ENCODE measurements around the gene ROBO1. TPM values are rescaled to one million over a fixed set of nuclear protein-coding genes. Genes with fewer than 3 reads are reported as not detected.

Gene ROBO1
- total RNA-seq, 1 donor from 2014 or later: 71.7 TPM

DNA sequence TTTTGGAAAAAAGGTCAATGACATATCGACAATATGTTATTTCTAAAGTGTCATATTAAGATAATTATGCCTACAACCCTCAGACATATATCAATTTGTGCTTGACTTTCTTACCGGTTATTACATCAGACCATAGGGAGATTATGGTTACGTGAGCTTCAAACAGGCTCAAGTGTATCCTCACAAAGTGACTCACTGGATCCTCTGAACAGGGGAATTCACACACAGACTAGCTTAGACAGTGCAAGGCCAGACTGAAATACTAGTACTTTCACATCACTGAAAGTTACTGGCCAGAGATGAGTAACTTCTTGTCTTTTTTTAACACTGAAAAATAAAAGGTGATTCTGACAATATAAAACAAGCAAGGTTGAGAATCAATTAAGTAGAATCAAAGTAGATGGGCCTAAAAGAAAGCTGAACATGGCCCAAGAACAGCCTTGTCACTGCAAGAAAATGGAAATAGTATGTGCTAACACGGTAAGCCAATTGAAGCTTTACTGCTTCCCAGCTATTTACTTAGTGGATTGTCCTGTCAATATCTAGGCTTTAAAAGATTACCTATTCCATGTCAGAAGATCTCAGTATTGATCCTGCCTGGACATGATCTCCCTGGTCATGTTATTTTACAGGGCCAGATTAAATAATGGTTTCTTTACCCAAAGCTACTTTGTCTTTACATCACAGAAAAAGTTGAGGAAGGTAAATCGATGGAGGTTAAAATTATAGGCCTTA is 848.6 kb downstream of the ROBO1 start:
- Mint-ChIP-seq H3K4me1 (ENCODE audit: low read depth, unreplicated experiment) (peaks cover 20% of the 10 kb centered on the region), H3K4me3 (ENCODE audit: unreplicated experiment) (no peak overlapping the region), H3K27ac (ENCODE audit: unreplicated experiment) (peak overlapping the region; percentile 99), H3K36me3 (ENCODE audit: low read depth, unreplicated experiment) (peaks cover 4% of the 10 kb centered on the region), H3K9me3 (ENCODE audit: unreplicated experiment) (peaks cover 4% of the 10 kb centered on the region), H3K27me3 (ENCODE audit: low read depth, unreplicated experiment) (no peaks in the 10 kb centered on the region)
- Histone ChIP-seq H3K36me3 (ENCODE audit: insufficient read depth, low read length) (no peaks in the 10 kb centered on the region), H3K27ac (ENCODE audit: low read depth, low read length) (peak overlapping the region; percentile 45), H3K4me3 (ENCODE audit: insufficient read depth, low read depth, low read length) (no peak overlapping the region), H3K4me1 (ENCODE audit: insufficient read depth, low read length) (peaks cover 5% of the 10 kb centered on the region), H3K9me3 (ENCODE audit: insufficient read depth, low read depth, low read length) (no peaks in the 10 kb centered on the region), H3K79me2 (ENCODE audit: insufficient read depth, low read length) (no peaks in the 10 kb centered on the region), H3K9ac (ENCODE audit: low read length) (no peak overlapping the region), H4K20me1 (ENCODE audit: insufficient read depth, low read length) (no peaks in the 10 kb centered on the region), H3K27me3 (ENCODE audit: insufficient read depth, low read length) (no peaks in the 10 kb centered on the region), H3K4me2 (ENCODE audit: low read length) (no peak overlapping the region), H2AFZ (ENCODE audit: low read depth, low read length) (no peak overlapping the region)
- DNase-seq (ENCODE audit: low read depth) (peak; percentile 91), FAIRE-seq (peak; percentile 70)
- no peak for TF ChIP-seq EZH2 (IDR thresholded peaks at IDR 0.05; ENCODE audit: insufficient read depth, low read length)
- no peak for TF ChIP-seq CTCF (IDR thresholded peaks at IDR 0.05; ENCODE audit: insufficient read depth, low read depth, low read length)

DNA sequence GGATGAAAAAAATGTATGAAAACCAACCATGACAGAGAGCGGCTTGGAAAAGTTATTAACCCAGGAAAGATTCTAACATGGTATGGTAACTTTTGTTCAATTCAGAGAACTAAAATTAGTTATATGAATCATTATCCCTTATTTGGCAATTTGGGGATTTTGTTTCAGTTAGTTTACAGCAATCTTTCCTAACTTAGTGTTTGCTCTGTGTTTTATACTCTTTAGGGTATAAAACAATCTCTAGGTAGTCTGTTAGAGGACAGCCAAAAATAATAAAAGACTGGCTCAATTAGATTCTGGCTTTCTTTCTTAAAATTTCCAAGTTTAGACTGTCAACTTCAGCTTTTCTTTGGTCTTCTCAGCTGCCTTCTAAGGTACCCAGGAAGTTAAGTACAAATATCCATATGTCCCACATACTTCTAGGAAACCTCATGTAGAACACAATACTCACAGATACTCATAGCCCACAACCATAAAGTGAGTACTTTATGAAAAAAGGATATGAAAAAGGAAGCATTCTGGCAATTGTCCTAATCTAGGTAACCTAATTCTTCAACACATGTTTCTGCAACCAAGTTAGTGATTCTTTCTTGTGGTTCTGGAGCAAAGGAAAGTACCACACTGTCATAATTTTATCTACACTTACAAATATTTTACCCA is 849.3 kb downstream of the ROBO1 start:
- no peaks in the 10 kb centered on the region for H3K36me3 ChIP-seq (ENCODE audit: insufficient read depth, low read length)
- H3K9ac ChIP-seq (ENCODE audit: low read length): no peak overlapping the region
- H3K4me3 ChIP-seq (ENCODE audit: insufficient read depth, low read depth, low read length): no peak overlapping the region
- Mint-ChIP-seq H3K27ac (ENCODE audit: unreplicated experiment) (peak overlapping the region; percentile 99), H3K27me3 (ENCODE audit: low read depth, unreplicated experiment) (no peaks in the 10 kb centered on the region), H3K4me1 (ENCODE audit: low read depth, unreplicated experiment) (peaks cover 20% of the 10 kb centered on the region), H3K9me3 (ENCODE audit: unreplicated experiment) (peaks cover 4% of the 10 kb centered on the region), H3K4me3 (ENCODE audit: unreplicated experiment) (no peak overlapping the region), H3K36me3 (ENCODE audit: low read depth, unreplicated experiment) (peaks cover 3% of the 10 kb centered on the region)
- H3K79me2 ChIP-seq (ENCODE audit: insufficient read depth, low read length): no peaks in the 10 kb centered on the region
- no peaks in the 10 kb centered on the region for H4K20me1 ChIP-seq (ENCODE audit: insufficient read depth, low read length)
- no peaks in the 10 kb centered on the region for H3K27me3 ChIP-seq (ENCODE audit: insufficient read depth, low read length)
- no peak overlapping the region for H3K4me2 ChIP-seq (ENCODE audit: low read length)
- no peaks in the 10 kb centered on the region for H3K9me3 ChIP-seq (ENCODE audit: insufficient read depth, low read depth, low read length)
- DNase-seq (ENCODE audit: low read depth) (peak; percentile 51), FAIRE-seq (peak; percentile 71)
- peaks cover 5% of the 10 kb centered on the region for H3K4me1 ChIP-seq (ENCODE audit: insufficient read depth, low read length)
- peak overlapping the region; percentile 45 for H3K27ac ChIP-seq (ENCODE audit: low read depth, low read length)
- no peak for TF ChIP-seq CTCF (IDR thresholded peaks at IDR 0.05; ENCODE audit: insufficient read depth, low read depth, low read length)
- TF ChIP-seq EZH2 (IDR thresholded peaks at IDR 0.05; ENCODE audit: insufficient read depth, low read length): no peak
- H2AFZ ChIP-seq (ENCODE audit: low read depth, low read length): peak overlapping the region; percentile 6

DNA sequence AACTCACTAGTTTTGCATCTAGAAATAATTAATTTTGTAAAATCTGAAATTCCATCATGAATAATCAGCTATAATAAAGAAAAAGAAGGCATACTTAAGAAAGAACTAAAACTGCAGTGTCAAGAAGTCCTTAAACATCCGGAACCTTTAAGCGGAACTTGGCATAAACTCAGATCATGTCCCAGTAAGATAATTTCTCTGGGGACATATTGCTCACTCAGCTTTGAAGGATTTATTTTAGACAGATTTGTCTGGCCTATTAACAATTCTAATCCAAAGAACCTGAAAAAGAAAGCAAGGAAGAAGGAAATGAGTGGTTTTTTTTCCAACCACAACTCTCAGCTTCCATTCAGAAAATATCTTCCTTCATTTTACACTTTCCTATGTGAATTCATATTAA is 850.3 kb downstream of the ROBO1 start:
- Mint-ChIP-seq H3K4me1 (ENCODE audit: low read depth, unreplicated experiment) (peaks cover 22% of the 10 kb centered on the region), H3K9me3 (ENCODE audit: unreplicated experiment) (peaks cover 4% of the 10 kb centered on the region), H3K27ac (ENCODE audit: unreplicated experiment) (peak overlapping the region; percentile 99), H3K27me3 (ENCODE audit: low read depth, unreplicated experiment) (no peaks in the 10 kb centered on the region), H3K36me3 (ENCODE audit: low read depth, unreplicated experiment) (peaks cover 1% of the 10 kb centered on the region), H3K4me3 (ENCODE audit: unreplicated experiment) (no peak overlapping the region)
- H3K79me2 ChIP-seq (ENCODE audit: insufficient read depth, low read length): no peaks in the 10 kb centered on the region
- peaks cover 5% of the 10 kb centered on the region for H3K4me1 ChIP-seq (ENCODE audit: insufficient read depth, low read length)
- no peaks in the 10 kb centered on the region for H3K9me3 ChIP-seq (ENCODE audit: insufficient read depth, low read depth, low read length)
- H3K27ac ChIP-seq (ENCODE audit: low read depth, low read length): no peak overlapping the region
- H3K36me3 ChIP-seq (ENCODE audit: insufficient read depth, low read length): no peaks in the 10 kb centered on the region
- no peak overlapping the region for H2AFZ ChIP-seq (ENCODE audit: low read depth, low read length)
- FAIRE-seq (no peak), DNase-seq (ENCODE audit: low read depth) (no peak)
- no peaks in the 10 kb centered on the region for H3K27me3 ChIP-seq (ENCODE audit: insufficient read depth, low read length)
- H3K4me3 ChIP-seq (ENCODE audit: insufficient read depth, low read depth, low read length): no peak overlapping the region
- no peak overlapping the region for H3K4me2 ChIP-seq (ENCODE audit: low read length)
- no peaks in the 10 kb centered on the region for H4K20me1 ChIP-seq (ENCODE audit: insufficient read depth, low read length)
- no peak overlapping the region for H3K9ac ChIP-seq (ENCODE audit: low read length)
- TF ChIP-seq CTCF (IDR thresholded peaks at IDR 0.05; ENCODE audit: insufficient read depth, low read depth, low read length) (no peak), EZH2 (IDR thresholded peaks at IDR 0.05; ENCODE audit: insufficient read depth, low read length) (no peak)
